SW 1271 (cell line): Measurements from ENCODE around the gene SLC38A9.
"Not testable (repeated sequence)": the region's sequence is repeated elsewhere in the genome, so short reads cannot be mapped to it uniquely, and the experiment has no call there.

Experiments
- DNase-seq, 2 experiments: peaks; one replicate each; lab custom pipeline; 2025; lab: John Stamatoyannopoulos, UW

SLC38A9 gene

DNA sequence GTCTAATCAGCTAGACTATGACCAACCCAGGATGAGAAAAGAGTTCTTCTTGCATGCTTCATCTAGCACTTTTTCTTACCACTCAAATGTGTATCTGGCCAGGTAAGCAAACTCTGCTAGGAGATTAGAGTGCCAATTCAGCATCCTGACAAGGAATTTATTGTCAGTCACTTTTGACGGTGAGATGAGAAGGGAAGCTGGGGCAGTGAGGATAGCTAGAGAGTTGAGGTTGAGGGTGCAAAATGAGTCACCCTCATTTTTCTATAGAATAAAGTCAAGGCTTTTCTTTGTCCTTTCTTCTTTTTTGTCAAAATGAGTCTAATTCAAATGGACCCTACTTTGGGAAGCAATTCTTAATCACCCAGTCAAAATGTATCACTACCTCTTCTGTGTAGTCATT is 102.7 kb downstream of the SLC38A9 start:
- DNase-seq = no peak

DNA sequence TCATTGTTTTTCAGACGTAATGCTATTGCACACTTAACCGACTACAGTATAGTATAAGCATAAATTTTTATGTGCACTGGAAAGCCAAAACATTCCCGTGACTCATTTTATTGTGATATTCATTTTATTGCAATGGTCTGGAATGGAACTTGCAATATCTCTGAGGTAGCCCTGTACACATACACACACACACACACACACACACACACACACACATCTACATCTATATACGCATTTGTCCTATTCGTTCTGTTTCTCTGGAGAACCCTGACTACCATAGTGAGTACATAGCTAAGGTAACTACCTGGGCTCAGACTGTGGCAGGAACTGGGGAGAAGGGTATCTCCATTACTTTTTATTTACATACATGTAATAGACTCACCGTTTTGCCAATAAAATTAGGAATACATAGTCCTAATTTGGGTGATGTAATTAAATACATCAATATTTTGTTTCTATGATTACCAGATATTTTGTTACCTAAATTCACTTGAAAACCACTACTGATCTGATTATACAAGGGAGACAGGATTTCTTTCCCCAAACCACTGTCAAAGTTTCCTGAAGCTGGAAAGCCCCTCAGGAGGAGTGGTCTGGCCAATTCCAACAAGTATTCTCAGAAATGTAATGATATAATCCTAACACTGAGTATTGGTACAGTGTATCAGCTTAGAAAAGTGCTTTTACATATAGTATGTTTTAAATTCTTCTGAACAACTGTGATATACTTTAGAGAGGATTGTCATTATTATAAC is 103.4 kb downstream of the SLC38A9 start:
- no peak for DNase-seq

DNA sequence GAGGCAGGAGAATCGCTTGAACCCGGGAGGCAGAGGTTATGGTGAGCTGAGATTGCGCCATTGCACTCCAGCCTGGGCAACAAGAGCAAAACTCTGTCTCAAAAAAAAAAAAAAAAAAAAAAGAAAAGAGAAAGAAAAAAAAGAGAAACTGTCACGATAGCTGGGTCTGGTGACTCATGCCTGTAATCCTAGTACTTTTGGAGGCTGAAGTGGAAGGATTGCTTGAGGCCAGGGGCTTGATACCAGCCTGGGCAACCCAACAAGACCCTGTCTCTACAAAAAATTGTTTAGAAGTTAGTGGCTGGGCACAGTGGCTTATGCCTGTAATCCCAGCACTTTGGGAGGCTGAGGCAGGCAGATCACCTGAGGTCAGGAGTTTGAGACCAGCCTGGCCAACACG is 104.8 kb downstream of the SLC38A9 start:
- not testable (repeated sequence) for DNase-seq

DNA sequence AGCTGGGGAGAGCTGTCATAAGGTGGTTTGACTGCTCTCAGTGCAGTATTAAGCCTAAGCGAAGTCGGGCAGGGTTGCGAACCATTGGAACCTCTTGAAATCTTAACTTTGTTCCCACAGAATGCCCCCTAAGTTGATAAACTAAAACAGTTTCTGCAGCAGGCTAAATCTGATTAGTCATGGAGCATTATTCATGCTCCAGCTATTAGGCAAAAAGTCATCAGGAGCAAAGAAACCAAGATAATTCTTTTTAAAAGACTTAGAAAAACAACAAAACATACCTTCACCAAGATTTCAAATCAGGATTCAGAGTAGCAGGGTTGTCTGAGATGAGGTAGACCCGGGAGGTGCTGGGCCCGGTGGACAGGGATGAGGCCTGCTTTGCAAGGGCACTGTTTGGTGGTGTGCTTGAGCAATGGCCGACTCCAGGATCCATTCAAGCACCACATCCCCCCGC is 107.5 kb downstream of the SLC38A9 start:
- no peak for DNase-seq

DNA sequence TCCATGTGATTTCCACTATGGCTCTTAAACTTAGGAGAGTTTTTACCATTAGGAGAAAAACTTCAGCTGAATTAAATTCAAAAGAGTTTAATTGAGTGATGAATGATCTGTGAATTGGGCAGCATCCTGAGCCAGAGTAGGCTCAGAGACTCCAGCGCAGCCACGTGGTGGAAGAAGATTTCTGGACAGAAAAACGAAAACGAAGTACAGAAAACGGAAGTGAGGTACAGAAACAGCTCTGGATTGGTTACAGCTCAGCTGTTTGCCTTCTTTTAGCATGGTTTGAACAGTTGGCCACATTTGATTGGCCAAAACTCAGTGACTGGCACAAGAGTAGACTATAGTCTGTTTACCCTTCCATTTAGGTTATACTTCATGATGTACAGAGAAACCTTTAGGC is 108.2 kb downstream of the SLC38A9 start:
- no peak for DNase-seq

DNA sequence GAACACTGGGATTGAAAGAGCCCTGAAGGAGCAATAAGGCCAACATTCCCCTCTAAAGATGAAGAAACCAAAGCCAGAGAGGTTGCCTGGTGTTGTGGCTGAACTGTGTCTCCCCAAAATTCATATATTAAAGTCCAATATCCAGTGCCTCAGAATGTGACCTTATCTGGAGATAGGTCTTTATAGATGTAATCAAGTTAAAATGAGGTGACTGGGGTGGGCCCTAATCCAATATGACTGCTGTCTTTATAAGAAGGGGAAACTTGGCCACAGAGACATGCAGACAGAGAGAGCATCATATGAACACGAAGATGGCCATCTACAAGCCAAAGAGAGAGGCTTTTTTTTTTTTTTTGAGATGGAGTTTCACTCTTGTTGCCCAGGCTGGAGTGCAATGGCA is 110.5 kb downstream of the SLC38A9 start:
- no peak for DNase-seq

DNA sequence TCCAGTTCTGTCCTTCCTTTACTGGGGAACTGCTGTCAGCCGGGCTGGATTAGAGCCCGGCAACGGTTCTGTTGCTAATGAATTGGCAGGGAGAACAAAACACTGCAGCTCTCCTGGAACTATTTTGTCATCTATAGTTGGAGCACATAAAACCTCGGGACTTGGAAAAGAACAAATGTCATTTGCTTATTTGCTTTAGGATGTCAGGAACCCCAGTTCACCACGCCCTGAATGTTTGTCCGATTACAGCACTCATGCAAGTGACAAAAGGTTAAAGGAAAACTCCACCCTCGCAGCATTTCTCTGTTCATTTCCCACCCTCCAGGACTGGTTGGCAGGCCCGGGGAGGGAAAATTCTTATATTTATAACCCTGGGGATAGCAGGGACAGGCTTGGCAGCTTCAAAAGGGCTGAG is 110.9 kb downstream of the SLC38A9 start:
- no peak for DNase-seq

DNA sequence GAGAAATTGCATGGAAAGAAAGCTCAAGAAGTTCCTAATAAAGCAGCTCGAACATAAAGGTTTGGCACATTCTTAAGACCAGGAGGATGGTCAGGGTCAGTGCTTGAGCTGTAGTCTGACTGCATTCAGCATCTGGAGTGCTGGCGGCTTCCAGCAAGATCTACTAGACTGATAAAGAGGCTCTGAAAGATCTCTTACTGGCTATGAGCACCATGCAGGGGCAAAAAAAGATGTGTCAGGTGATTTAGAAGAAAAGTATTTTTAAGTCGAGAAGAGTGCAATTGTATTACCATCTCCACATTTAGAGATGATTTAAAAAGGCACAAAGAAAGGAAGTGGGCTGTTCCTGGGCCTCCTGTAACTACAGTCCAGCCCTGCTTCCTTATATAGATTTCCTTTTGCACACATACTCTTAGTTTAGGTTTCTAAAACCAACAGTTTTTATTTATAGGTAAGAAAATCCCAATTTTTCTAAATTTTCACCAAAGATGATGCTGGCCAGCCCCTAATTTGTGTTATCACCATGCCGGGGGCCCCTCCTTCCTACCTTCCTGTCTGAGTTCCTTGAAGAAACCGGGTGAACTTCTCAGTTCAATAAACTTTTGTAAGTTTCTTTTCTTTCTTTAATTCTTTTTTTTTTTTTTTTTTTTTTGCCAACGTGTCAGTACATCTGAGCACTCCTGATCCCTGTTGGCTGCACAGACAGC is 111.5 kb downstream of the SLC38A9 start:
- DNase-seq = no peak

DNA sequence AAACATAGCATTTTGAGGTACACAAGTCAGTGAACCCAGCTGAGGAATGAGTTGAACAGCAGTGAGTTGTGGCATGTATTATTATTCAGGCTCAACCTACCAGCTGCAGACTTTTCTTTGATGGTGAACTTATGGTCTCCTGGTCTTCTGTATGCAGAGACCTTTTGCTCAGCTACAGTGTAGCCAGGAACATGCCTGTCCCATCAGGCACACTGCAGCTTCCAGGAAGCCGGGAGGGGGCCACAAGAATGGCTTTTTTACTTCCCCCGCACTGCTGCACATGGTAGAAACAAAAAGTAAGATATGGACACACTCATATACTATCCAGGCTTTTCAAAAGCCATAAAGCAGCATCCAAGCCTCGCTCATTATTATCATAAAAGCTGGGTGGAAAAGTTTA is 112.0 kb downstream of the SLC38A9 start:
- DNase-seq = no peak

GRCh38 chr5:55599148-55600050 is 112.7 kb downstream of the SLC38A9 start:
- DNase-seq = no peak

DNA sequence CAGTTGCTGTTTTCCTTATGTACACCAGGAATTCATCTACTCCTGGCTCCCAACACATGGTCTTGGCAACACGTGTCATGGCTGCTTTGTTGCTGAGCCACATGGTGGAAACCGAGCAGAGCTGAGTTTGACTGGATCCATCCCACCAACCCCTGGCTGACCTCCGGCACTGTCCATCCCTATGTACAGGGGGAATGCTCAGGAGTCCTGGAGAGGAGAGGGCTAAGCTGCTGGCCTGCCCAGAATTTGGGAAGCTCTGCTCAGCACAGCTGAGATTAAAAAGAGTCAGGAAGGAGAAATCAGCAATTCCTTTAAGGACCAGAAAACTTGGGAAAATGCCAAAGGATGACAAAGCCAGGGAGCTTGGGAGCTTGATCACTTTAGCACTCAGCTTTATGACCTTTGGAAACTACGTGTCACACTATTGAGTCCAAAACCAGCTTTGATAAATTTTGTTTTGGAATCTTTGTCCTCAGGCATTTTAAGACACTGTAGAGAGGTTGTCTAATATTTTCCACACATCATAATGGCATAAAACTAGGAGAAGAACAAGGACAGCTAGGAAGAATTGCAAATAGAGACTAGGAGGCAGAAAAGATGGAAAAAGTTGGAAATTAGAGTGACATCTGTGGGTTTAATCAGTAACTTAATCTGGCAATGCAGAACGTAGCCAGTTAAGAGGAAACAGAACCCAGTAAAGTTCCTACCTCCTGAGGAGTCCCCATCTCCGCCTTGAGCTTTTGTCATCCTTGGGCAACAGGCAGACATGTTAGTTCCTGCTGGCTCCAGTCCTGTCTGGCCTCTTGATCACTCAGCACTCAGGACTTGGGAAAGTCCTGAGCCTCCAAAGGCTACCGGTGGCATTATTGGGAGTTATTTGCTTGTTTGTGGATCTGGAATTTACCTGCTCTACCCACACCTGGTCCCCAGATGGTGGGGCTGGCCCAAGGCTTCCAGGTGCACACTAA is 114.8 kb downstream of the SLC38A9 start:
- no peak for DNase-seq

- no peak for DNase-seq
Measured at GRCh38 chr5:55594671-55595070, 117.5 kb downstream of the SLC38A9 start.

DNA sequence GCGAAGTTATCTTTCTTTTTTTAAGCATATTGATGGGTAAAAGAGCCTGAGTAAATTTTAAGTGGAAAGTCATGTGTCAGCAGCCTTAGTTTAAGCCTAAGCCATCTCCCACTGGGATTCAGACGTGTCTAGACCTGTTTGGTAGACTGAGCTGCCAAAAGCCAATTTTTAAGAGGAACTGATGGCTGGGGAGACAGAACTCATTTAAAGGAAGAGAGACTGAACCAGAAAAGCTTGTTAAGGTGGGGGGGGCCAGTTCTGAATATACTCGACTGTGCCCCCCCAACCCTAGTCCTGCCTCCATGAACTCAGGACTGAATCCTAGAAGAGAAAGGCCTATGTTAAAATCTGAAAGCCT is 119.0 kb downstream of the SLC38A9 start:
- DNase-seq = no peak

GRCh38 chr5:55592388-55593114 is 119.6 kb downstream of the SLC38A9 start:
- DNase-seq = no peak

- no peak for DNase-seq
Measured at GRCh38 chr5:55591686-55592085, 120.4 kb downstream of the SLC38A9 start.

GRCh38 chr5:55585206-55585610 is 126.9 kb downstream of the SLC38A9 start:
- no peak for DNase-seq

- no peak for DNase-seq
Measured at GRCh38 chr5:55584398-55585205, 127.5 kb downstream of the SLC38A9 start.

GRCh38 chr5:55583578-55583977 is 128.5 kb downstream of the SLC38A9 start:
- DNase-seq = no peak

DNA sequence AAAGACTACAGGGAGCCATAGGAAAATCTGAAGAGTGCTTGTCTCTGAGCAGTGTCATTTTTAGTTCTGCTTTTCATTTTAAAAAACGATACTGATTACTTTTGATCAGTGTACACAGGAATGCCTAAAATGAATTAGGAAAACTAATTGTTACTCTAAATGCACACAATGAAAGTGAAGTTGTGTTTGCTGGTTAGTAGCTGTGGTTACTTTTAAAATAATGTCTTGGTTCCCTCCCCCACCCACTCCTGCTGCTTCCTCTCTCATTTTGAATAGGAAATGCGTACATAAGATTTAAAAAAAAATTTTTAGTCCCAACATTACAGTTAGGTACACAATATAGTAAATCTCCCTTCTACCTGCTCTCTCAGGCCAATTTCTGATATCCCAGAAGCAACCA is 129.9 kb downstream of the SLC38A9 start:
- no peak for DNase-seq

DNA sequence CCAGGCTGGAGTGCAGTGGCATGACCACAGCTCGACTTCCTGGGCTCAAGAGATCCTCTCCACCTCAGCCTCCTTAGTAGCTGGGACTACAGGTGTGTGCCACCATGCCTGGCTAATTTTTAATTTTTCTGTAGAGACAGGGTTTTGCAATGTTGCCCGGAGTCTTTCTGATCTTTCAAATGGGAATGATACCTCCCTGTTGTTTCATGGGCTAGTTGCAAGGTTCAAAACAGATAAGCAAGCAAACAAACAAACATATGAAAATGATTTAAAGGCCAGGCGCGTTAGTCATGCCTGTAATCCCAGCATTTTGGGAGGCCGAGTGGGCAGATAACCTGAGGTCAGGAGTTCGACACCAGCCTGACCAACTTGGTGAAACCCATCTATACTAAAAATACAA is 132.1 kb downstream of the SLC38A9 start:
- no peak for DNase-seq
